Kidney glomerular epithelial cell (primary cell): ENCODE measurements around the gene KLK7.

Experiments
- DNase-seq: peaks from one replicate; lab custom pipeline; 2025; lab: John Stamatoyannopoulos, UW

The KLK7 gene

DNA sequence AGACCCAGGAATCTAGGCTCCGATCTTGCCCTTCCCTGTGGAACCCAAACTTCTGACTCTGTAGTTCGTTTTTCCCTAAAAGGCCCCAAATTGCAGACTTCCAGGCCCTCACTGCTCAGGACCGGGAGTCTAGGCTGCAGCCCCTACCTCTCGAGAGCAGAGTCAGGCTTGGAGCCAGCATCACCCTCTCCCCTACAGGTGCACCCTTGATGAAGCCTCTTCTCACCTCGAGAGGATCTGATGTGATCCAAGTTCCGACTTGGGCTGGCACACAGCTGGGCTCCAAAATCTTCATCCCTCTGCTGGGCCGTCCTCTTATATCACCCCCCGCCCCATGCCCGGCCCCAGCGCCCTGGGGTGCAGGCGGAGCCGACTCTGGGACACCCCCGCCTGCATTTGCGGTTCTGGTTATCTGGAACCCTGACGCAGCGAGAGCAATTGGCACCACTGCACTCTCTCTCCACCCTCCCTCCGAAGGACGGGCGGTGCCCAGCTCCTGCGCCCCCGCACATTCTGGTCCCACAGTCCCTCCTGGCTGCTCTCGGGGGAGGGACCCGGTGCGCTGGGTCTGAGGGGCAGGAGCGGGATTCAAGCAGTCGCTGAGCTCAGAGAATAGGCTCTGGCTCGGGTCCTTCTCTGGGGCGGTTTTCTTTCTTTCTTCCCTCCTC, at the start of gene KLK7:
TSS of gene KLK7 (minus strand) at position 293 of the 668 bp plus-strand sequence. CDS start 1,518 bp downstream, outside the sequence.
- no peak for DNase-seq

DNA sequence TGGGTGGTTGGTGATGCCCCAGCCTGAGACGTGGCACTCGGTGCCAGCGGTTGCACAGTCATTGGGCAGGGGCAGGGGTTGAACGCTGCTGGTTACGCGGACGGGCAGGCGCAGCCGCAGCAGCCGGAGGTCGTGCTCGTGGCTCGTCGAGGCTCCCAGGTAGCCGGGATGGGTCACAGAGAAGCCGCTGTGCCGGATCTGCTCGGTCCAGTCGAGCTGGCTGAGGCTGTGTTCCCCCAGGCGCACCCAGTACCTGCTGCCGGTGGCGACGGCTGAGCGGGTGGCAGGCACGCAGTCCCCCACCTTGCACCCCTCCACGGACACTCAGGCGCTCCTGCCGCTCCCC, 48.1 kb upstream of the KLK7 start:
- no peak for DNase-seq

DNA sequence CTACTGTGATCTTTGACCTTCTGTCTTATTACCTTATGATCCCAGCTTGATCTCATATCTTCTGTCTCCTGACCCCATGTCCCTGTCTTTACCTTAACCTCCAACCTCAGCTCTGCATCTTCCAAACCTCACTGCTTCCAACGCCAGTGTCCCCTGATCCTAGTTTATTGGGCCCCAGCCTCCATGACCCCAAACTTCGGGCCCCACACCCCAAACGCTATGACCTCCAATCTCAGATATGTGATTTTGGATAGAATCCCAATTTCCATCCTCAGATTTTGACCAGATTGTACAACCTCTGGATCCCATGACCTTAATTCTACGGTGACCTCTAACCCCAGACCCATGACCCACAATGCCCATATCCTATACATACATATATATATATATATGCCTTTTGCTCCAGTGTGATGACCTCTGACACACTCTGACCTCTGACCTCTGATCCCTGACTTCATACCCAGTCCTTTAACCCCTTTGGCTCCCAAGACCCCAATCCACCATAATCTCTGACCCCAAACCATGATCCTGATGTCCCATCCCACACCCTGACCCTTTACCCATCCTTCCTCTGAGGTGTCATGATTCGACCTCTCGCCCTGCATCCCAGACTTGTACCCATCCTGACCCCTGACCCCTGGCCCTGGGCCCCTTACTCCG, 47.6 kb upstream of the KLK7 start:
- no peak for DNase-seq

DNA sequence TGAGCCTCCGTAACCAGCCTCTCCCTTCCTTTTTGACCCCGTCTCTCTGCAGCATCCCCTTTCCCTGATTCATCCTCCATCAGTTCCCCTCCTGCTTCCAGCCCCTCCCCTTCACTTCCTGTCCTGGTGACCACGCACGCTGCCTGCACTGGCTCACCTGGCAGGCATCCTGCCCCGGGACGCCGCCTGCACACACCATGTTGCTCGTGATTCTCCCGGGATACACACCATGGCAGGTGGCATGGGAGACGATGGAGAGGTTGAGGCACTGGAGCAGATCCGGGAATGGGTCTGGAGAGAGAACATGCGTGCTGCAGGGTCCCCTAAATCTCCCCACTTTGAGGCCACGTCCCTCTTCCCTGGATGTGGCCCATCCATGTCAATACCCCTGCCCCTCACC, 46.9 kb upstream of the KLK7 start:
- no peak for DNase-seq

DNA sequence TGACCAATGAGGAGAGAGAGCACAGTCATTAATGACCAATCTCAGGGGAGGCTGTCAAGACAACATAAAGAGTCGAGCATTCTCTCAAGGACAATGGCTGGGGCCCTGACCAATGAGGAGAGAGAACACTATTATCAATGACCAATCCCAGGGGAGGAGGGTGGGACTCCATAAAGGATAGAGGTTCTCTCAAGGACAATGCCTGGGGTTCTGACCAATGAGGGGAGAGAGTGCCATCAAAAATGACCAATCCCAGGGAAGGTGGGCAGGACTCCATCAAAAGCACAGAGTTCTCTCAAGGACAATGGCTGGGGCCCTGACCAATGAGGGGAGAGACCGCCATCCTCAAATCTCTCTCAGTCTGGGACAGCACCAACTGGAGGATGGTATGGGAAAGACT, 46.0 kb upstream of the KLK7 start:
- no peak for DNase-seq

DNA sequence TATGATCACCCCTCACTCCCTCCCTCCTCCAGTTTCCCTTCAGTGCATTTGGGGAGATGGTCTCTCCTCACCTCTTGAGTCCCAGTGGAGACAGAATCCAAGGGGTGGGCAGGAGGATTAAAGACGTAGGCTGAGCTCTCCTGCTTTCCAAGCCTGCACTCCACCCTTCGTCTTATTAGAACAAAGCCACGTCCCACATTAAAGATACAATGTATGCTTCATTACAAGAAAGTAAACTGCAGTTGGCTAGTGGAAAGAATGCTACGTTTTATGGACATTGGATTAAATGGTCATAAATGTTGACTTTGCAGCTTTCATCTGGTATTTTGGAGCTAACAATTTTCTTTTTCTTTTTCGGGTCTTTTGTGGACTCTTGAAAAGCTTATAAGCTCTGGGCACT, 44.2 kb upstream of the KLK7 start:
- DNase-seq, result no peak

DNA sequence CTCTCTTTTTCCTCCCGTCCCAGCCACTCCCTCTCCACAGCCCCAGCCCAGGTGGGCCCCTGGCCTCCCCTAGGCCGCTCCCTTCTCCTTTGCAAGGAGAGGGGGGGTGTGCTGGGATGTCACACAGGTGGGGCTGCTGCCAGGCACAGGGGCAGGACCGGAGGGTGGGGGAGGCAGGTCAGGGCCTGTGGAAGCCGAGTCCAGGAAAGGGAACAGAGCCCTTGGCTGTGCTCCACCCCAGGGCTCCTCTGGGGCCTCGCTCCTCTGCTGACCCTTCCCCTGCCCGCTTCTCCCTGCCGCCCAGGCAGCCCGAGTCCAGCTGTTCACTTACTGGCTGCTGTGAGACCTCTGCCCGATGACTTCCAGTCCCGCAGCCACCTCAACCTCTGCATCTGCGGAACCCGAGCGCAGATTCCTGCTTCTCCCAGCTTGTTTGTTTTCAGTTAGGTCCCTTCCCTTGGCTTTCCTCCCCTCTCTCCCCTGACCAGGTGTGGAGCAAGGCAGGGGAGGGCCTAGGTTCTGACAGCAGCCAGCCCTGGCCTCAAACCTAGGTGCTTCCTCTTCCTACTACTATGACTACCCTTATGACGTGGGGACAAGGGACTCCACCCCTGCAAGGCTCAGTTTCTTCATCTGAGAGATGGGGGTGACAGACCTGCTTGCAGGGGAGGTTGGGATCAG, 43.5 kb upstream of the KLK7 start:
- no peak for DNase-seq

DNA sequence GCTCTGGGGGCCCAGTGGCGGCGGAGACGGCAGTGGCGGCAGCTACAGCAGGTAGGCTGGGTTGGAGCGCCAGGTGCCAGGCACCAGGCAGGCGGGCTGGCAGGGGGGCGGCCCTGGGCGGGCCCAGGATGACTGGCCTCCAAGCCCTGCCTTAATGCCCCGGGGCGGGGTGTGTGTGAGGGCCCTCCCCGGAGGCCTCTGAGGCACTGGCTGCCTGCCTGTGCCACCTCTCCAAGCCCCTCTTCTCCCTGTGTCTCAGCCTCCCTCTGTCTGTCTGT, 42.8 kb upstream of the KLK7 start, which contains the start of gene KLK11:
TSS of gene KLK11 (minus strand) at position 63 of the 278 bp plus-strand sequence. CDS start 985 bp downstream, outside the sequence.
- DNase-seq, result no peak

DNA sequence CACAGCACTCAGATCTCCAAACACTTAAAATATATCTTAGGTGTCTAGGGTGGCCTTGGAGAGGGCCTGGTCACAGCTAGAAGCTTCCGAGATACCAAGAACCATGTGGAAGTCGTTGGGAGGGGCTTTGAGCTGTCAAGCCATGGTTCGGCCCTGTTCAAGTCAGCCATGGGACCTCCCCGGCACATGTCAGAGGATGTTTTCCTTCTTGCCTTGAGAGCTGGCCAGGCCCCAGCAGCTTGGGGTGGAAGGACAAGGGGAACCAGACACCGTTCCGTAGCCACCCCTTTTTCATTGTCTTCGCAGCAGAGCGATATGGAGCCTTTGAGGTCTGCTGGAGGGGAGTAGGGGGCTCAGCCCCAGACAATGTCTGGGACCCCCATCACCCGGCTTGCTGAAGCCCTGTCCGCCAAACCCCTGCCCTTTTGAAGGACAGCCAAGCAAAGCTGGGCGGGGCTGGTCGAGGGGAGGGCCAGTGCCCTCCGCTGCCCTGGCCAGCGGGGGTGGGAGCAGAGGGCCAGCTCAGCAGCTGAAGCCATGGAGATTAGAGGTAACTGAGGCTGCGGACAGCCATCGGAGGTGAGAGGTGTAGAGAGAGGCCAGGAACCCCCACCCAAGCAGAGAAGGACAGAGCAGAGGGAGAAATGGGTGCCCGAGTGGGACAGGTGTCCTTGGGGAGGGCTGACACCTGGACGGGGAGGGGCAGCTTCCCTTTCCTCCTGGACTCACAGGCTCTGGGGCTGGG, 42.3 kb upstream of the KLK7 start:
- DNase-seq, result no peak

DNA sequence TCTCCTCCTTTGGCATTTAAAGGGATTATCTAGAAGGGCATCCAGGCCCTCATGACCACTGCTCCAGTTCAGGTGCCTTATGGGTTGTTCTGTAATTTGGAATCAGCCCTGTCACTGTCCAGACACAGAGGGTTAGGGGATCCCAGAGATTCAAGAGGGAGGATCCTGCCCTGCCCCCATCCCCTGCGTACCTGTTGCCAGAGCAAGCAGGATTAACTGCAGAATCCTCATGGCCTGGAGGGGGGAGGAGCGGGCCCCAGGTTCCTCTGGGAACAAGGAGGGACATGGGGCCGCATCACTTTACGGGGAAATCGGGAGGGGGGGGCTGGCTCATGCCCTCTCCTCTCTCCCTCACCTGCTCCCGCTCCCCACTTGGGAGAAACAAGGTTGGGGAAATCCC, 41.7 kb upstream of the KLK7 start:
- no peak for DNase-seq

DNA sequence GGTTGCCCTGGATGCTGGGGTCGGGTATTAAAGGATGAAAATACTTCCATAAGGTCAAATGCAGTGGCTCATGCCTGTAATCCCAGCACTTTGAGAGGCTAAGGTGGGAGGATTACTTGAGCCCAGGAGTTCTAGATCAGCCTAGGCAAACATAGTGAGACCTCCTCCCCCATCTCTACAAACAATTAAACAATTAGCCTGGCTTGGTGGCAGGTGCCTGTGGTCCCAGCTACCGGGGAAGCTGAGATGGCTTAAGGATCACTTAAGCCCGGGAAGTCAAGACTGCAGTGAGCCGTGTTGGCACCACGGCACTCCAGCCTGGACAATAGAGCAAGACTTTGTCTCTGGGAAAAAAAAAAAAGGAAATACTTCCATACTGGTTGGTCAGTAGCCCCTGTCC, 41.2 kb upstream of the KLK7 start:
- no peak for DNase-seq

DNA sequence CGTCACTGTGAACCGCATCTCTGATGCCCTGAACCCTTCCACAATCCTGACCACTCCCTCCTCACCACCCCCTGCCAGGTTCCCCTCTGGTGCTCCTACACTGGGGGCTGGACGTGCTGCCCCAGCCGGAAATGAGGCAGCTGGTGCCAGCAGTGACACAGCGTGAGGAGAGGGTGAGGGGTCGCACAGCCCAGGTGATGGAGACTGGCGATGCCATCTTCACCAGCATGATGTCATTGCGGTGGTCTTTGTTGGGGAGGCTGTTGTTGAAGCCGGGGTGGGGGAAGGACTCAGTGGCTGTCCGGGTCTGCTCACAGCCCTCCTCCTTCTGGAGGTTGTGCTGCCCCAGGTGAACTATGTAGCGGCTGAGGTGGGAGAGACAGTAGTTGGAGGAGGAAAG, 40.2 kb upstream of the KLK7 start:
- DNase-seq, result no peak

DNA sequence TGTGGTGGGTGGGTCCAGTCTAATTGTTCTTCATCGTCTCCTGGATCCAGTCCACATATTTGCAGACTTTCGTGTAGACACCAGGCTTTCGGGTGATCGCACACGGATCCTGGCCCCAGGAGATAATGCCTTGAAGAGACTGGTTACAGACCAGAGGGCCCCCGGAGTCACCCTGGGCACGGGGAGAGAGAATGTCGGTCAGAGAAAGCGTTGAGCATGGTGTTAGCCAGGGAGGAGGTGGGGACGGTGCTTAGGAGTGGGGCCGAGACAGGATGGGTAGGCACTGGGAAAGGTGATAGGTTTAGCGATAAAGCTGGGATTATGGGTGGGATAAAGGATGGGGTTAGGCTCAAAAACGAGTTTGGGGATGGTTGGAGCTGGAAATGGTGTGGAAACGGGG, 38.8 kb upstream of the KLK7 start:
- DNase-seq, result no peak

DNA sequence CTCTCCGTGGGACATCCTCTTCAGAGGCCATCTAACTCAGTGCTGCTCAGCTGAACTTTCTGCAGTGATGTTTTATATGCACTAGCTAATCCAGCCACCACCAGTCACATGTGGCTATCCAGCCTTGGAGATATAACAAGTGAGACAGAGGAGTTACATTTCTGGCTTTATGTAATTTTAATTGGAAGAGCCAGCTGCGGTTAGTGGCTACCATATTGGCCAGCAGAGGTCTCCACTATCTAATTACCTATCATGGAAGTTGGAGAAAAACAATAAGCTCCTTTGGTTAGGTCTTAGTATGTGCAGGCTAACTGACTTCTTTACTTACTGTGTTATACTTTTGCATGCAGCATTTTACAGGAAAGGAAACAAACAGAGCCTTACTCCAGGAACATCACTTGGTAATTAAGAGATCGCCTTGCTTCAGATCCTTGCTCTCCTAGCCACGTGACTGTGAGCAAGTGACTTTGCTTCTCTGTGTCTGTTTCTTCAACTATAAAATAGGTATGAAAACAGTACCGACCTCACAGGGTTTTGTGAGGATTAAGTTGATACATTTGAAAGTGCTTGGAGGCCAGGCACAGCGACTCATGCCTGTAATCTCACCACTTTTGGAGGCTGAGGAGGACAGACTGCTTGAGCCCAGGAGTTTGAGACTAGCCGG, 37.4 kb upstream of the KLK7 start:
- DNase-seq, result peak; percentile 66

DNA sequence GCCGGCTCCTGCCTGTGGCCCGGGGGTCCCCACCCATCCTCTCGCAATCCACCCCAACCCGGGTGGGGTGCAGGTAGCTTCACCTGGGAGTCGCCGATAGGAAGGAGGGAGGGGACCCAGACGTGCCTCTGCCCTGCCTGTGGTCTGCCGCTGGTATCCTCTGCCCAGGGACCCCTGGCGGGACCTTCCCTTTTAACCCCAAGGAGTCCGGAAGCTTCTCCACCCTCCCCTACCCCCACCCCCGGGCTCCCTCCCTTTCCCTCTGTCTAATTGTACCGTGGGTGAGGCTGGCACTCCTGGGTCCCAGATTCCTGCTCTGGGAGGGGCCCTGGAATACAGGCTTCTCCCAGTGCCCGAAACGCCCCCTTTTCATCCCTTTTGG, 35.8 kb upstream of the KLK7 start, which contains the start of gene KLK10:
TSS of gene KLK10 (minus strand) at position 166 of the 382 bp plus-strand sequence. CDS start 579 bp downstream, outside the sequence.
- no peak for DNase-seq

DNA sequence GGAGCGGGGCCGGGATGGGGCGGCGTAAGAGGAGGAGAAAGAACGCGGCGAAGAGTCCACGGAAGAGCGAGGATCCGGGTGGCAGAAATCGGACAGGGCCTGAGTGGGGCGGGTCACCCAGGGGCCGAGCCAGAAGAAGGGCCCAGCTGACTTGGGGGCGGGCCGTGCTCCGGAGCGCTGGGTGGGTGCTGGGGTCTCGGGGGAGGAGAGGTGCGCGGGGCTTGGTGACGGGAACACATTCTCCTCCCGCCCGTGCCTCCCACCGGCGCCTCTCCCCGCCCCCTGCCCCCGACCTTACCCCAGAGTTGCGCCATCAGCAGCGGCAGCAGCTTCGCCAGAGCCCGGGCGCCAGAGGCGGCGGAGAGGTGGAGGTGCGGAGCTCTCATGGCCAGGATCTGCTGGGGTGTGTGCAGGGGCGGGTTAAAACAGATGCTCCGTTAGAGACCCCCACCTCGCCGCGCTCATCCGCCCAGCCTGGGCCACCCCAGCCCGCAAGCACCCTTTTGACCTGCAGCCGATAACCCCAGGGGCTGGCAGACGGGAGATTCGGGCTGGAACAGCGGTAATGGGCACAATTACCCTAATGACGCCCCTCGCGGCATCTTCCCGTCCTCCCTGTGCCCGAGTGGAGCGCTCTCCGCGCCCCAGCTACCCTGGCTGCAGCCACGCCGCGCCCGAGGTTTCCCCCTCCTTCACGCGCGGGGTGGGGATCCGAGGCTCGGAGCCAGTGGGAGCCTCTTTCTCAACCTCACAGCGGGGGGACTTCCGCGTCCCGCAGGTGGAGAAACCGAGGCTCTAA, 35.2 kb upstream of the KLK7 start:
- no peak for DNase-seq

DNA sequence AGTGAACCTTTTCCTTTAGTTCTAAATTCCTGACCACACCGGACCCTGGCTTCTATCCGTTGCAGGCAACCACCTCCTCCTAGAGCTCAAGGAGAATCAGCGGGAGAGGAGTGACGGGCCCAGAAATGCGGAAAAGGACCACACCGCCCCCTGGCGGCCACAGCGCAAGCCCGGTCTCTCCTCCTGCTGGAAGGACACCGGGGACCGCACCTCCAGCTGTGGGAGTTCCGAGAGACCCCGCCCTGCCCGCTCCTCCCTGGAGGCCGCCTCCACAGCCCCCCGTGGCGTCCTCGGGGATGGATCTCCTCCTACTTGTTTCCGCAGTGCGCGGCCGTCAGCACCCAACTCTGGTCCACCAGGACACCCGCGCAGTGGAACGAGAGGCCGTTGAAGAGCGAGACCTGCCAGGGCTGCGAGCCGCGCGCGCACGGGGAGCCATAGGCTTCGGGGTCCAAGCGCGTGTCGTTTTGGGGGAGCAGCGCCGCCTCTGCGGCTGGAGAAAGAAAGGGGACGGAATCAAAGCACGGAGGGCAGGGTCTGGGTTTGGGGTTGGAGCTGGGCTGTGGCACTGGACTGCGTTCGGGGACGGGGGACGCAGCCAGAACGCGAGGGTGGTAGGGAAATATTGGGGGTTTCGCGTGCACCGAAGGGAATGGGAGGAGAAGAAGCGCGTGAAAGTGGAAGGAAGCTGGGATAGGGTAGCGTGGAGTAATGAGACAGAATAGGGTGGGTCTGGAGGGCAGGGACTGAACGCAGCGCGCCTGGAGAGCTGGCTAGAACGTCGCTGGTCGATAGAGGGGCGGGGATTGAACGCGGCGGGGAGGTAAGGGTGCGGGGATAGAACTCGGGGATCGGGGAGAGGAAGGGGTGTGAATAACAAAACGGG, 33.3 kb upstream of the KLK7 start:
- peak; percentile 32 for DNase-seq

DNA sequence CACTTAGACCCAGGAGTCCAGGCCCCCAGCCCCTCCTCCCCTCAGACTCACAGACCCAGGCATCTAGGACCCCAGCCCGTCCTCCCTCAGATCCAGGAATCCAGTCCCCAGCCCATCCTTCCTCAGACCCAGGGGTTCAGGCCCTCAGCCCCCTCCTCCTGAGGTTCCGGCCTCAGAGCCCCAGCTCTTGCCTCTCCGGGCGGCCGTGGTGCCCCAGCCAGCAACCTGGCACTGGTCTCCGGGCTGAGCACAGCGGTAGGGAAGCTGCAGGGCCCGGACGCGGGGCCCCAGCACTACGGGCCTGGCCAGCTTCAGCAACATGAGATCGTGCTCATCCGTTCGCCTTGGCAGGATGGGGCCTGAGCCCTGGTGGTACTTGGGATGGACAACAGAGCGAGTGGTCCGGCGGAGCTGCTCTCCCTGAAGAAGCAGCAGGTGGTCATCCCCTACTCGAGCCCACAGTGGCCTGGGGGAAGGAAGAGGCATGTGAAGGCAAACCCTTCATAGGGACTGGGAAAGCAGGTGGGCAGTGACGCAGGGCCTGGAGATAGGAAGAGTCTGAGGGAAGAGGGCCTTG, 32.1 kb upstream of the KLK7 start:
- no peak for DNase-seq

DNA sequence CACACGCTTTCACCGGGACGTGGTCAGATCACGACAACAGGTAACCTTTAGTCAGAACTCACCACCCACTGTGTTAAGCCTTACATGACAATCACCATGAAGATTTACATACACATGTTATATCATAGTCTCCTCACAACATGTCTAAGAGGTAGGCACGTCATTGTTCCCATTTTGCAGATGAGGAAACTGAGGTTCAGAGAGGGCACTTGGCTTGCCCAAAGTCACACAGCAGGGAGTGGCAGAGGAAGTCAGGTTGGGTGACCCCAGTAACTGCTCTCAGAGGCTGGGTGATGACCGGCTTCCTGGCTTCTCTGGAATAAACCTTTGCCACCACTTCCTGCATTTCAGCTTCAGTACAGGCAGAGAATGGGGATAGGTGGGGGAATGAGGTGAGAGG, 30.5 kb upstream of the KLK7 start:
- DNase-seq, result no peak

DNA sequence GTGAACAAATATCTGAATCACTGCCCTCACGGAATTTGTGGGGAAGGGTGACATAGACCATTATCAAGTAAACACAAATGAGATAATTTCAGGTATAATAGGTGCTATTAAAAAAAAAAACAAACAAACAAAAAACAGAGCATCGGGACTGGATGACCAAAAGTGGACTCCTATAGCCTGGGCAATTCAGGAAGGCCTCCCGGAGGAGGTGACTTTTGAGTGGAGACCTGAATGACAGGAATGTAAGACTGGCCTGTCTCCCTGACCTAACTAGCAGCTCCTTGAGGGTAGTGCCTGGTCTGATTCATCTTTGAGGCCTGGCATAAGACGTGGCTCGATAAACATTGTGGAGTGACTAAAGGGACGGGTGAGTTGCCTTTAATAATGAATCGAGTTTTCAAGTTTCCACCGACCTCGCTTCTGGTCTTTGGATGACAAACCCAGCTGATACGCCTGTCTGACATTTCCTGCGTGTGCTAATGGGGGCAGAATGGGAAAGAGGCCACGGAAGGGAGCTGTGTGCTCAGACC, 29.0 kb upstream of the KLK7 start:
- DNase-seq, result no peak
